ENCODE measurements around the gene OR2W1.

Gene OR2W1

GRCh38 chr6:28996844-28997510 lies 48.0 kb downstream of the OR2W1 start:
- DNase-seq, result no peak

- no peak for DNase-seq
These were observed 49.8 kb downstream of the OR2W1 start for GRCh38 chr6:28995093-28995650.
